Osteoblast (primary cell): ENCODE data around the gene RABGAP1L. TPM values are rescaled to one million over a fixed set of nuclear protein-coding genes. Genes with fewer than 3 reads are reported as not detected.

Experiments
- DNase-seq: peaks from one replicate; pipeline ENCODE4 v3.0.0; 2011; ENCODE audit warnings: low spot score, mixed read lengths; ENCODE audit not compliant: insufficient read length; ENCODE audit errors: missing footprints
- H2AFZ ChIP-seq: 2 replicates; pipeline ENCODE4 v1.6.0; 2011; ENCODE audit warnings: mild to moderate bottlenecking, low read length
- H3K27ac ChIP-seq: 2 replicates; pipeline ENCODE4 v1.5.1; 2011; ENCODE audit warnings: mild to moderate bottlenecking, low read depth, low read length, moderate library complexity
- H3K27me3 ChIP-seq: 2 replicates; pipeline ENCODE4 v1.6.0; 2012; ENCODE audit warnings: mild to moderate bottlenecking, control low read depth, inconsistent platforms, low read length, moderate library complexity; ENCODE audit not compliant: insufficient read depth
- H3K36me3 ChIP-seq: 2 replicates; pipeline ENCODE4 v1.5.1; 2011; ENCODE audit warnings: mild to moderate bottlenecking, low read length, control low read depth, moderate library complexity; ENCODE audit not compliant: insufficient read depth
- H3K4me1 ChIP-seq: 2 replicates; pipeline ENCODE4 v1.5.1; 2011; ENCODE audit warnings: mild to moderate bottlenecking, low read length, control low read depth, moderate library complexity; ENCODE audit not compliant: insufficient read depth
- H3K4me2 ChIP-seq: 2 replicates; pipeline ENCODE4 v1.6.0; 2011; ENCODE audit warnings: mild to moderate bottlenecking, low read length; ENCODE audit not compliant: insufficient read depth
- H3K4me3 ChIP-seq: fragments of 200-600 bp; sonication (generic); 3 replicates; pipeline ENCODE4 v1.5.1; 2012; ENCODE audit warnings: mild to moderate bottlenecking, low read length, inconsistent platforms; ENCODE audit not compliant: insufficient read depth
- H3K79me2 ChIP-seq: 2 replicates; pipeline ENCODE4 v1.6.0; 2012; ENCODE audit warnings: mild to moderate bottlenecking, low read length, control low read depth, inconsistent platforms; ENCODE audit not compliant: insufficient read depth
- H3K9me3 ChIP-seq: 2 replicates; pipeline ENCODE4 v1.5.1; 2011; ENCODE audit warnings: low read depth, low read length, control low read depth
- H4K20me1 ChIP-seq: 2 replicates; pipeline ENCODE4 v1.6.0; 2012; ENCODE audit warnings: mild to moderate bottlenecking, low read length, control low read depth; ENCODE audit not compliant: insufficient read depth
- total RNA-seq: library from RNA; depleted of rRNA; stranded (reverse); fragments of >200 nt; gene quantifications from 2 replicates; pipeline ENCODE4 v1.2.3, GENCODE V29; 2012
- TF ChIP-seq, protein P1 (sequence below): IDR thresholded peaks from 2 replicates; pipeline ENCODE4 v1.5.1; 2011; ENCODE audit warnings: mild to moderate bottlenecking, low read depth, low read length, moderate library complexity; ENCODE audit errors: extremely low read depth

RABGAP1L gene
- total RNA-seq, 1 donor, result 30.0 TPM

DNA sequence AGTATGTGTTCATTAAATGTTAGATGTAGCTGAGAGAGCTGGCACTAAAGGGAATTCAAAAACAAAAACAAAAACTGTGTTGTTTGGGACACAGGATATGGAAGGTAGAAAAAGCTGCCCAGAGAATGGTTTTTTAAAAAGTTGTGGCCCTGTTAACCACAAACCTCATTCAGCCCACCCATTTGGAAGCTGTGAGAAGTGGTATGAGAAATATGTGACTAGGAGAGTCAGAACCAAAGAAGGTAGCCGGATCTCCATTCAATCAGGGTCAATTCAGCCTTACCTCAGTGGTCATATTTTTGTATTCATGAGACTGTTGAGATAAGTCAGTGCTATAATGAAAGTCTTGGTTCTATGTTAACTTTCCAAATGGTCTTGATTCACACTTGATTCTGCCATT lies 810.7 kb downstream of the RABGAP1L start:
- Histone ChIP-seq H3K27ac (no peak overlapping the region), H3K4me2 (no peak overlapping the region)
- no peak for DNase-seq

DNA sequence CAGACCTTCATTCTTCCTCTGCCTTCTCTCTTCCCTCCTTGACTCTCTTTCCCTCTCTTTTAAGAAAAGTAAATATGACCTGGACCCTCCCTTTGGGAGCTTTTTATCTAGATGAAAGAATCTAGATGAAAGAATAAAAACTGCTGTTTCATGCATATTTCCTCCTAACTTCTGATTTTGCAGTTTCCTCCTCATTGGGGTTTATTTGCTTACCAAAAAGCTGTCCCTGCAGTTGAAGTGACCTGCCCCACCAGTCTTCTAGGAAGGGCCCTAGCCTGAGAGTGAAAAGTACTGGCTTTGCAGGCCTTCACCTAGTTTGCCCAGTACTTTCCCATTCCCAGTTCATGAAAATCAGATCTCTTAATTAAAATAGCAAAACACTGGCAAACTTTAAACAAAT lies 812.1 kb downstream of the RABGAP1L start:
- no peaks in the 10 kb centered on the region for H3K27me3 ChIP-seq
- no peaks in the 10 kb centered on the region for H3K79me2 ChIP-seq
- TF ChIP-seq, protein P1, sequence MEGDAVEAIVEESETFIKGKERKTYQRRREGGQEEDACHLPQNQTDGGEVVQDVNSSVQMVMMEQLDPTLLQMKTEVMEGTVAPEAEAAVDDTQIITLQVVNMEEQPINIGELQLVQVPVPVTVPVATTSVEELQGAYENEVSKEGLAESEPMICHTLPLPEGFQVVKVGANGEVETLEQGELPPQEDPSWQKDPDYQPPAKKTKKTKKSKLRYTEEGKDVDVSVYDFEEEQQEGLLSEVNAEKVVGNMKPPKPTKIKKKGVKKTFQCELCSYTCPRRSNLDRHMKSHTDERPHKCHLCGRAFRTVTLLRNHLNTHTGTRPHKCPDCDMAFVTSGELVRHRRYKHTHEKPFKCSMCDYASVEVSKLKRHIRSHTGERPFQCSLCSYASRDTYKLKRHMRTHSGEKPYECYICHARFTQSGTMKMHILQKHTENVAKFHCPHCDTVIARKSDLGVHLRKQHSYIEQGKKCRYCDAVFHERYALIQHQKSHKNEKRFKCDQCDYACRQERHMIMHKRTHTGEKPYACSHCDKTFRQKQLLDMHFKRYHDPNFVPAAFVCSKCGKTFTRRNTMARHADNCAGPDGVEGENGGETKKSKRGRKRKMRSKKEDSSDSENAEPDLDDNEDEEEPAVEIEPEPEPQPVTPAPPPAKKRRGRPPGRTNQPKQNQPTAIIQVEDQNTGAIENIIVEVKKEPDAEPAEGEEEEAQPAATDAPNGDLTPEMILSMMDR, result no peak
- no peaks in the 10 kb centered on the region for H3K9me3 ChIP-seq
- H3K27ac ChIP-seq, result no peak overlapping the region
- H4K20me1 ChIP-seq, result no peaks in the 10 kb centered on the region
- DNase-seq, result no peak
- H3K4me3 ChIP-seq, result no peak overlapping the region
- H2AFZ ChIP-seq, result no peak overlapping the region
- H3K4me2 ChIP-seq, result no peak overlapping the region
- H3K36me3 ChIP-seq, result no peaks in the 10 kb centered on the region
- peaks cover 15% of the 10 kb centered on the region for H3K4me1 ChIP-seq

More for the DNA sequence above, 810.7 kb downstream of the RABGAP1L start:
- H3K9me3 ChIP-seq, result no peaks in the 10 kb centered on the region
- H2AFZ ChIP-seq, result no peak overlapping the region
- H3K4me3 ChIP-seq, result no peak overlapping the region
- H3K4me1 ChIP-seq, result peaks cover 13% of the 10 kb centered on the region
- H3K27me3 ChIP-seq, result no peaks in the 10 kb centered on the region
- TF ChIP-seq, protein P1, result no peak
- H3K36me3 ChIP-seq, result no peaks in the 10 kb centered on the region
- H3K79me2 ChIP-seq, result no peaks in the 10 kb centered on the region
- no peaks in the 10 kb centered on the region for H4K20me1 ChIP-seq

DNA sequence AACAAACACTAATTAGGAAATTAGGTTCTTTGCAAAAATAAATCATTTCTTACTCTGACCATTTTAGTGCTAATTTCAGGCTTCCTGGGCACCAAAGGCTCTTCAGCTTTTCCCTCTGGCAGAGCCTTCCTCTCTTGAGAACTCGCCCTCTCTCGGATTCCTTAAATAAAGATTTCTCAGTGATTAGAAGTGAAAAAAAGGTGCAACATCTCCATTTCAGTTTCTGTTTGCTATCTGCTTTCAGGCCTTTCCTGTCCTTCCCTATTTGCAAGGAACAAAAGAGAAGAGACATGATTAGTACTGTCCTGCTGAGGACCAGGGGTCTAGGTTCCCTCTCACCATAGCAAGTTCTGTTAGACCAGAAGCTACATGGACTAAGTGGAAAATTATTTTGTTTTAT lies 812.6 kb downstream of the RABGAP1L start:
- Histone ChIP-seq H2AFZ (no peak overlapping the region), H3K79me2 (no peaks in the 10 kb centered on the region), H3K4me3 (no peak overlapping the region), H3K27ac (no peak overlapping the region), H4K20me1 (no peaks in the 10 kb centered on the region), H3K9me3 (no peaks in the 10 kb centered on the region), H3K4me2 (no peak overlapping the region), H3K36me3 (no peaks in the 10 kb centered on the region), H3K27me3 (no peaks in the 10 kb centered on the region), H3K4me1 (peaks cover 20% of the 10 kb centered on the region)
- TF ChIP-seq, protein P1, result no peak
- DNase-seq, result no peak

DNA sequence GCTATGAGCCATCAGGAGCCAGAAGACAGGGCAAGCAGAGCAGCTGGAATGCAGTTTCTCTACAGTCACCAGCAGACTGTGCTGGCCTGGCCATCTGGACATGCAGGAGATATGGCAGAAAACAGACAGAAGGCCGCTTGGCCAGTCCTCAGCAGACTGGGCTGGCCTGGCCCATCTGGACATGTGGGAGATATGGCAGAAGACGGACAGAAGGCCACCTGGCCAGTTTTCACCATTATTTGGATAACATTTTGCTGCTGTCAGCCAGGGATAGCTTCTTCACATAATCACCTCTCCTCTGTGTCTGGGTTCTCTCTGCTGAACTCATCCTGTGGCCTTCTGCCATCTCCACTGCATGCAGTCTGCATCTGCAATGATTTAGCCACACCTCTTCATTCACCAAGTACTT lies 815.4 kb downstream of the RABGAP1L start:
- no peaks in the 10 kb centered on the region for H4K20me1 ChIP-seq
- no peak overlapping the region for H3K4me3 ChIP-seq
- TF ChIP-seq, protein P1, result no peak
- H3K4me1 ChIP-seq, result peaks cover 10% of the 10 kb centered on the region
- no peak for DNase-seq
- no peaks in the 10 kb centered on the region for H3K27me3 ChIP-seq
- H3K4me2 ChIP-seq, result no peak overlapping the region
- H3K36me3 ChIP-seq, result no peaks in the 10 kb centered on the region
- H3K9me3 ChIP-seq, result no peaks in the 10 kb centered on the region
- no peaks in the 10 kb centered on the region for H3K79me2 ChIP-seq
- H2AFZ ChIP-seq, result no peak overlapping the region
- no peak overlapping the region for H3K27ac ChIP-seq
